GM19023 (cell line): ENCODE measurements around the gene GPX6.
"Not testable (repeated sequence)": the region's sequence is repeated elsewhere in the genome, so short reads cannot be mapped to it uniquely, and the experiment has no call there.

Experiments
- ATAC-seq: cut with Tn5 transposase; IDR thresholded peaks from one replicate; pipeline ENCODE4 v1.9.1; 2021; ENCODE audit warnings: mild to moderate bottlenecking, moderate library complexity; ENCODE audit not compliant: unreplicated experiment

The GPX6 gene

DNA sequence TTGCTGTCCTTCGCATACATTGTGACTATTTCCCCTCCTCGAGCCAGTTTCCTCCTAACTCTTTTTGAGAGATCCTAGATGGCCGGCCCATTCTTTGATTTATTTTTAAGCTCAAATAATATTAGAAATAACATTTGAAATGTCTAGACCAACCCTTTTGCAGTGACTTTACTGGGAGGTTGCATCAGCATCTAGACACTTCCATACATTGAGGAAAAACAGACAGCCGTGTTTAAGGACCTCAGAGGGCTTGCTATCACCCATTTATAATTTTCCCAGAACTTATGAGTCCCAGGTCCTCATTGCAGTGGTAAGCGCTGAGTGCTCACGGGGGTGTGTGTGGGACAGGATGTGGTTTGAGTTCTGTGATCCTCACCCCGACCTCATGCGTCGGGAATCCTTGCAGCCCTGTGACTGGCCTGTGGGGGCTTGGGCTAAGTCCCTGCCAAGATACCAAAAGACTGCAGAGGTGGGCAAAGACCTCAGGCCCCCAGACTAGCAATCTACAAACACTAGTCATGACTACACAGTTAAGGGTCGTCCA lies 10.0 kb upstream of the GPX6 start, which contains the start of gene GPX5:
GPX5 (plus strand) TSS at position 386 of the 544 bp plus-strand sequence; CDS start at position 519, 133 bp downstream.
- no peak for ATAC-seq

- no peak for ATAC-seq
Observed at GRCh38 chr6:28523241-28523622, 7.6 kb upstream of the GPX6 start.

DNA sequence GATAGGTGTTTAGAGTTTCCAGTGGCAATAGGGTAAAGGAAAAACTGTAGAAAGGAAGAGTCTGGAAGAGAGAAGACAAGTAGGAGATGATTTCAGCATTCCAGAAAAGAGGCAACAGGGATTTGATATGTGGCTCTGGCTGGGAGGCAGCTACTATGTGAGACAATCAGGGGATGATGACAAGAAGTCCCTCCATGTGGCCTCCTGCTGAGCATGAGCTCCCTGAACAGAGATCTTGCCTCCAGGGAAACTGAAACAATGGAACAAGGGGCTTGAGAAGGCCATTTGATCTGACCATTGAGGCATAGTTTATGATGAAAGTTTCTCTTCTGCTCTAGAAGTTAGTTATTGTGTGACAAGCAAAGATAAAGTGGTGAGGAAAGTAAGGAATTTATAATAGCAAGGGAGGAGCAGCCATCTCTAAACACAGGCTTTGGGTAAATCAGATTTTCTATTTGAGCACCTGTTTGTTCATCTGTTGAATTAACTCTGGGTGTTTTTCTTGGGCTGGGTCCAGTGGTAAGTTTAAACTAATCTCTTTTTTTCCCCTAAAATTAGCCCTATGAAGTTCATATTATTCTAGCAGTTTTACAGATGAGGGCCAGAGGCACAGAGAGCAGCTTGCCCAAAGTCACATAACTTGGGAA lies 7.1 kb upstream of the GPX6 start:
- no peak for ATAC-seq

GRCh38 chr6:28517964-28518363 lies 2.4 kb upstream of the GPX6 start:
- ATAC-seq = no peak

GRCh38 chr6:28512387-28512786 lies 3.2 kb downstream of the GPX6 start:
- not testable (repeated sequence) for ATAC-seq

DNA sequence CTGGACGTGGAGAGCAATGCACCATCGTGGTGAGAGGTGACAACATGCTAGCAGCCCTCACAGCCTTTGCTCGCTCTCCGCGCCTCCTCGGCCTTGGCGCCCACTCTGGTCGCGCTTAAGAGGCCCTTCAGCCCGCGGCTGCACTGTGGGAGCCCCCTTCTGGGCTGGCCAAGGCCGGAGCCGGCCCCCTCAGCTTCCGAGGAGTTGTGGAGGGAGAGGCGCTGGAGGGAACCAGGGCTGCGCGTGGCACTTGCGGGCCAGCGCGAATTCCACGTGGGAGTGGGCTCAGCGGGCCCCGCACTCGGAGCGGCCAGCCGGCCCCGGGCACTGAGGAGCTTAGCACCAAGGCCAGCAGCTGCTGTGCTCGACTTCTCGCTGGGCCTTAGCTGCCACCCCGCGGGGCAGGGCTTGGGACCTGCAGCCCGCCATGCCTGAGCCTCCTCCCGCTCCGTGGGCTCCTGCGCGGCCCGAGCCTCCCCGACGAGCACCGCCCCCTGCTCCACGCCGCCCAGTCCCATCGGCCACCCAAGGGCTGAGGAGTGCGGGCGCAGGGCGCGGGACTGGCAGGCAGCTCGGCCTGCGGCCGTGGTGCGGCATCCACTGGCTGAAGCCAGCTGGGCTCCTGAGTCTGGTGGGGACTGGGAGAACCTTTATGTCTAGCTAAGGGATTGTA lies 3.8 kb downstream of the GPX6 start:
- no peak for ATAC-seq

DNA sequence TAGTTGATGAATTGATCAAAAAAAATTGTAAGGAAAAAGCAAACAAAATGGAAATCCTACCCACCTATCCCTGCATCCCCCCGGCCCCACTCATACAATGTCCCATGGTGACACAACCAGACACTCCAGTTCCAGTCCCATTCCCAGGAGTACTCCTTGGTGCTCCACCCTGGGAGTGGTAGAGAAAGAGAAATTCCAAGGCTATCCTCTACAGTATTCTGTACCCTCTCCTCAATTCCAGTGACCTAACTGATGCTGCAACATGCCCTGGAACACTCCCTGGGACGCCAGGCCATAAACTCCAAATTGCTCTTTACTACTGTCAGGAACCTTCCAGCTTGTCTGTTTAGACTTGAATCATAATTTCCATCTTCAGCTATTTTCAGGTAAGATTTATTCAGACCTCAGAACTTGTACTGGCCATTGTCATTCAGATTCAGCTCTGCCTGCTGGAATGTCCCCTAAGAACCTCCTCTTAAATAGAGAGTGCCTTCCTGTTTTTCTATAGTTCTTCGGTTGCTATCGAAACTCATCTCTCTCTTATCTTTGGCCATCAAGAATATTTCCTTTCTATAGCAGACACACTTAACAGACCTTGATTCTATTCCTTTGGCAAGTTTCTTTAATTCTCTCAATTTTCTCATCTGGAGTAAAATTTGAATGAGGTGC lies 8.7 kb downstream of the GPX6 start:
- ATAC-seq = no peak

DNA sequence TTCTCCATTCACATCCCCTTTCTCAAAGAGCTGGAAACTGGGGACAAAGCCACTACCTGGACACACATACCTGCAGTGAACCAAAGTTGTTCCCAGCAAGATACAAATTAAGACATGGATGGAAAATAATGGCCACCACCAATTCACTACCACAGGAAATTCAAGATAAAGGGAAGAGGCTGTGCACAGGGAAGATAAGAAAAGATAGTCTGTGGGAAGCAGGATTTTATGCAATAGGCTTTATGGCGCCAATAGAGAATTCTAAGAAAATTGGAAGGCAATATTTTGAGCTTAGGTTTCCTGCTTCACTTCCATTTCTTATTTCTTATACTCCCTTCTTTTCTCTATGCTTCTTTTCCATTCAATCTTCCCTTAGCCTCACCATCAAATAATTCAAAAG lies 9.9 kb downstream of the GPX6 start:
- no peak for ATAC-seq

GRCh38 chr6:28502709-28503305 lies 12.8 kb downstream of the GPX6 start:
- ATAC-seq = not testable (repeated sequence)

DNA sequence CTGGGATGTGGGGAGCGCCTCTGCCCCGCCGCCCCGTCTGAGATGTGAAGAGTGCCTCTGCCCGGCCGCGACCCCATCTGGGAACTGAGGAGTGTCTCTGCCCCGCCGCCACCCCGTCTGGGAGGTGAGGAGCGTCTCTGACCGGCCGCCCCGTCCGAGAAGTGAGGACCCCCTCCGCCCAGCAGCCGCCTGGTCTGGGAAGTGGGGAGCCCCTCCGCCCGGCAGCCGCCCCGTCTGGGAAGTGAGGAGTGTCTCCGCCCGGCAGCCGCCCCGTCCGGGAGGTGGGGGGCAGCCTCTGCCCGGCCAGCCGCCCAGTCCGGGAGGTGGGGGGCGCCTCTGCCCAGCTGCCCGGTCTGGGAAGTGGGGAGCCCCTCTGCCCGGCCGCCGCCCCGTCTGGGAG lies 13.5 kb downstream of the GPX6 start:
- not testable (repeated sequence) for ATAC-seq

DNA sequence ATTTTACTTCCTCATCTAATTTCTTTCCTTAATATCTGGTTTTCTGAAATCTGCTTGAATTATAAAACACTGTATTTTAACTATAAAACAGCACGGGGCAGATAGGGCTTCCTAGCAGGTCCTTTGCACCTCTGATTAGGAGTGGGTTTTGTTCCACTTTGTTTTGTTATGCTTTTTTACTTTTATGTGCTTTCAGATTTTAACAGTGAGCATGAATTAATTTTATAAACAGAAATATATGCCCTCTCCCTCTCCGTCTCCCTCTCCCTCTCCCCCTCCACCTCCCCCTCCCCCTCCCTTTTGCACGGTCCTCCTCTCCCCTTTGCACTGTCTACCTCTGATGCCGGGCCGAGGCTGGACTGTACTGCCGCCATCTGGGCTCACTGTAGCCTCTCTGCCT lies 14.3 kb downstream of the GPX6 start:
- no peak for ATAC-seq

DNA sequence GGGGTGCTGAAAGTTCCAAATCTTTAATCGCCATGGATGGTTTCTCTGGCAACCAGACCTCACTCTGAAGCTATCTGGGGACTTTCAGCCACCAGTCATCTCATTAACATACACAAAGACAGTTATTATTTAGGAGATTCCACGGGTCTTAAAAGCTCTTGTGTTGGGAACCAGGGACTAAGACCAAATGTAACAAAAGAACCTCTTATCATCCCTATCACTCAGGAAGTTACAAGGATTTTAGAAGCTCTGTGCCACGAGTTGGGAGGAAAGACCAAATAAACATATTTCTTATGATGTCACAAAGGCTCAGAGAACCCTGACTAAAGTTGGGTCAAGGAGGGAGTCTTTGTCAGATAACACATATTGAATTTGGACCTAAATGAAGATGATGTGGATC lies 17.7 kb downstream of the GPX6 start:
- no peak for ATAC-seq

- ATAC-seq = no peak
Observed at GRCh38 chr6:28497306-28497705, 18.3 kb downstream of the GPX6 start.

DNA sequence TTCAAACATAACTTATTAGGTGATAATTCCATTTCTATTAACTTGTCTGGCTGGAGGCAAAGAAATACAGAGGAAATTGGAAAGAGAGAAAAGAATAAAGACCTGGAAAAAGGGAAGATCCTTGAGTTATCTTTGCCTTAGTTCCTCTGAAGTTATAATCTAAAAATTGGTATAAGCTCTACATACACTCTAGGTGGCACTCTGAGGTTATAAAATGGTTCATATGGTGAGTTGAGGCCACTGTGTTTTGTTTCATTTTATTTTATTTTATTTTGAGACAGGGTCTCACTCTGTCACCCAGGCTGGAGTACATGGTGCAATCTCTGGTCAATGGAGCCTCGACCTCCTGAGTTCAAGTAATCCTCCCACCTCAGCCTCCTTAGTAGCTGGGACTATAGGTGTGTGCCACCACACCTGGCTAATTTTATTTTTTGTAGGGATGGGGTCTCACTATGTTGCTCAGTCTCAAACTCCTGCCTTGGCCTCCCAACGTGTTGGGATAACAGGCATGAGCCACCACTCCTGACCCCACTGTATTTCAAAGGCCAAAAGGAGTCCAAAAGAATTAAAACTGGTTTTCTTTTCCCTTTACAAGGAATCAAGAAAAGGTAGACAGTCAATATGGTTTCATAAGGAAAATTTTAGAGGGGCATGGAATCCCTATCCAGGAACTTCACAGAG lies 19.4 kb downstream of the GPX6 start:
- no peak for ATAC-seq

DNA sequence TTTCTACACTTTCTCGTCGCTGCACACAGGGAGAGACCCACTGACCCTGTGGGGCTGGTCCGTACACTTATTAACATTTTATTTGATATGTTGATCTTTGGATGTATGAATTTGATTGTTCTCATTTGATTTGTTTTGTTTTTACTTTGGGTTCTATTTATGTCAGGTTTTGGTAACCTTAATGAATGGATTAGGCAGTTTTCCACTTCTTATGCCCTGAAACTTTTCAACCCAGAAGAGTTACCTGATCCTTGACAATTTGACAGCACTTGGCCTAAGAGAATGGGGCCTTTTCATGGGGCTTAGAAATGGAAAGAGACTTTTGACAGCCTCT lies 23.6 kb downstream of the GPX6 start:
- ATAC-seq = no peak

GRCh38 chr6:28490205-28490890 lies 25.2 kb downstream of the GPX6 start:
- ATAC-seq = peak; percentile 27

- ATAC-seq = peak; percentile 66
Observed at GRCh38 chr6:28489366-28490204, 26.0 kb downstream of the GPX6 start.

GRCh38 chr6:28488916-28489365 lies 26.7 kb downstream of the GPX6 start:
- no peak for ATAC-seq

GRCh38 chr6:28486988-28487742 lies 28.4 kb downstream of the GPX6 start:
- no peak for ATAC-seq
